ENCODE data around the gene UBE2E3. TPM values are rescaled to one million over a fixed set of nuclear protein-coding genes. Genes with fewer than 3 reads are reported as not detected.

The UBE2E3 gene
- total RNA-seq, 3 donors from 2014 or later: 58.4 to 98.7 (median 77.0) TPM

DNA sequence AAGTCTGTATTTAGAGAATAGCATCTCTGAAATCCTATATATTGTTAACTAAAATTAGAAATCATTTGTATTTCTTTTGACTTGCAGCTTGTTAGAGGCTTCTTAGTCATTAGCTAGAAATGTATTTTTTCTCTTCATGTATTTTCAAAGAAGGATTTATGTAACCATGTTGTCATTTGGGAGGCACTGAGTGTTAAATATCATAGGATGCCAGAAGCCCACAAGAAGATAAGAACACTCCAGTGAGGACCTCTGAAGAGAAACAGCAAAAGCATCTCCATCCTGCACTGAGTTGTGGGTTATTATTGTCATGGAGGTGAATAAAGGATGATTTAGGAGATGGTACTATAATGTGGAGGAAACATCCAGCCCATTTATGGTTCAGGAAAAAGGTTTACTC lies 93.5 kb downstream of the UBE2E3 start:
- no peaks in the 10 kb centered on the region for H3K4me1 ChIP-seq
- H3K27ac ChIP-seq: no peak overlapping the region
- no peaks in the 10 kb centered on the region for H3K9me3 ChIP-seq
- no peaks in the 10 kb centered on the region for H3K36me3 ChIP-seq
- H3K27me3 ChIP-seq: no peaks in the 10 kb centered on the region
- no peak for DNase-seq (ENCODE audit: low spot score in 2 of 2)
- no peak overlapping the region for H3K4me3 ChIP-seq
- intact Hi-C loops (cut with DNase I; ENCODE audit: low total_unique reads): no loop called here
- TF ChIP-seq, protein P1, sequence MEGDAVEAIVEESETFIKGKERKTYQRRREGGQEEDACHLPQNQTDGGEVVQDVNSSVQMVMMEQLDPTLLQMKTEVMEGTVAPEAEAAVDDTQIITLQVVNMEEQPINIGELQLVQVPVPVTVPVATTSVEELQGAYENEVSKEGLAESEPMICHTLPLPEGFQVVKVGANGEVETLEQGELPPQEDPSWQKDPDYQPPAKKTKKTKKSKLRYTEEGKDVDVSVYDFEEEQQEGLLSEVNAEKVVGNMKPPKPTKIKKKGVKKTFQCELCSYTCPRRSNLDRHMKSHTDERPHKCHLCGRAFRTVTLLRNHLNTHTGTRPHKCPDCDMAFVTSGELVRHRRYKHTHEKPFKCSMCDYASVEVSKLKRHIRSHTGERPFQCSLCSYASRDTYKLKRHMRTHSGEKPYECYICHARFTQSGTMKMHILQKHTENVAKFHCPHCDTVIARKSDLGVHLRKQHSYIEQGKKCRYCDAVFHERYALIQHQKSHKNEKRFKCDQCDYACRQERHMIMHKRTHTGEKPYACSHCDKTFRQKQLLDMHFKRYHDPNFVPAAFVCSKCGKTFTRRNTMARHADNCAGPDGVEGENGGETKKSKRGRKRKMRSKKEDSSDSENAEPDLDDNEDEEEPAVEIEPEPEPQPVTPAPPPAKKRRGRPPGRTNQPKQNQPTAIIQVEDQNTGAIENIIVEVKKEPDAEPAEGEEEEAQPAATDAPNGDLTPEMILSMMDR (IDR thresholded peaks at IDR 0.05): no peak
- TF ChIP-seq POLR2A (IDR thresholded peaks at IDR 0.05) (no peak), POLR2AphosphoS5 (IDR thresholded peaks at IDR 0.05) (no peak)

DNA sequence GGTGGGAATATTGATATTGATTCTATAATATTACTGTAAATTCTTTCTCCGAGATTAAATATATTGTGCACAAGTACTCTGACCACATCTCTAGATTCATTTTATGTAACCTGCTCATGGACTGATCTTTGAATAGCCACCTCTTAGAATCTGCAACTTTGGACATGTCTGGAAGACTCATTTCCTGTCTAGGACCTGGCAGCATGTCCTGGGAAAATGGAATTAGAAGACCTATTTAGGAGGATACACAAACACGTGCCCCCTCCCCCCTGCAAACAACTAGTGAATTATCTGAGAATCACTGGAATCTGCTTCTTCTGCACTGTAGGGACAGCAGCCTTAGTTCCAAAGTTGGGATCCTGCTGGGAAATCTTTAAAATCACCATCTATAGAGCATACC lies 94.1 kb downstream of the UBE2E3 start:
- no peaks in the 10 kb centered on the region for H3K27me3 ChIP-seq
- no peaks in the 10 kb centered on the region for H3K9me3 ChIP-seq
- no peak for DNase-seq (ENCODE audit: low spot score in 2 of 2)
- TF ChIP-seq POLR2AphosphoS5 (IDR thresholded peaks at IDR 0.05) (no peak), POLR2A (IDR thresholded peaks at IDR 0.05) (no peak)
- TF ChIP-seq, protein P1 (IDR thresholded peaks at IDR 0.05): no peak
- no peak overlapping the region for H3K4me3 ChIP-seq
- H3K4me1 ChIP-seq: no peaks in the 10 kb centered on the region
- H3K27ac ChIP-seq: no peak overlapping the region
- intact Hi-C loops (cut with DNase I; ENCODE audit: low total_unique reads): no loop called here
- no peaks in the 10 kb centered on the region for H3K36me3 ChIP-seq

DNA sequence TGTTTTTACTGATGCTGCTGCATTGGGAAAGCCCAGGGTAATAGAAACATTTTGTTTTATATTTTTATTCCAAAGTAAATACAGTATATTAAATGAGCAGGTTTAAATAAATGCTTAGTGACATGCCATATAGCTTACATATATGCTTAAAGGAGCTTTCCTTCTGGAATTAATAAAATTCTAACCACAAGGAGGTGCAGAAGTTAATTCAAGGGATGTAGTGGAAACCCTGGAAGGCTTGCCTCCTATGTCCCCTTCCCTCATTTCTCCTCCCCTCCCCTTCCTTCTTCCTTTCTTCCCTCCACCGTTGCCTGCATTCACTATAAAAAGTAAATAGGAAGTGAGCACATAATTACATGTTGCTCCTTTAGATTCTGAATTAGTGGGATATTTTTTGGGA lies 96.3 kb downstream of the UBE2E3 start:
- Histone ChIP-seq H3K36me3 (no peaks in the 10 kb centered on the region), H3K27me3 (no peaks in the 10 kb centered on the region), H3K4me1 (no peaks in the 10 kb centered on the region), H3K27ac (no peak overlapping the region), H3K9me3 (no peaks in the 10 kb centered on the region), H3K4me3 (no peak overlapping the region)
- DNase-seq (ENCODE audit: low spot score in 2 of 2): no peak
- TF ChIP-seq, protein P1 (IDR thresholded peaks at IDR 0.05): no peak
- TF ChIP-seq POLR2AphosphoS5 (IDR thresholded peaks at IDR 0.05) (no peak), POLR2A (IDR thresholded peaks at IDR 0.05) (no peak)
- intact Hi-C loops (cut with DNase I; ENCODE audit: low total_unique reads): no loop called here

DNA sequence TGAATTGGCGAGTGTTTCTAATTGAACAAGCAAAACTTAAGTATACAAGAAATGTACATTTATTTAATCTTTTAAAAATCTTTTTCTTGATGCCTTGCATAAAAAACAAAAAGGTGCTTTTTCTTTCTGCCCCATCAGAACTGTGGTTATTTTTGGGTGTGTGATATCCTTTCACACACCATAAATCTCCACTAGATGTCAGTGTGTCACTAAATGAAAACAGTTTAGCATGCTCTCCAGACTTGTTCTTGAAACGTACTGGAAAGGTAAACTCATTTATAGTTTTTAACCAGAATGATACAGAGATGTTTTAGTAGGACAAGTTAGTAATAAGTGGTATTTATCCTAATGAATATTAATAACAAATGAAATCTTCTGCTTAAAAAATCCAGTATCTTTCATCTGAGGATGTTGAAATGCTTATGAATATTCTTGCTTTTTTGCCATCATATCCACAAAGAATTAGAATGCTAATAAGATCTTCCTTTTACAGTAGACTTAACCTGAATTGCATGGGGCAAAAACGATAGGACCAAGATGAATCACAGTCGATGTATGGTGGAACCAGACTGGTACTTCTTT lies 96.8 kb downstream of the UBE2E3 start:
- no peaks in the 10 kb centered on the region for H3K36me3 ChIP-seq
- H3K4me3 ChIP-seq: no peak overlapping the region
- no peak for TF ChIP-seq POLR2A (IDR thresholded peaks at IDR 0.05)
- TF ChIP-seq, protein P1 (IDR thresholded peaks at IDR 0.05): peak in 2 of 3 donors; percentile 49 to 50
- H3K9me3 ChIP-seq: no peaks in the 10 kb centered on the region
- H3K27ac ChIP-seq: no peak overlapping the region
- no peak for DNase-seq (ENCODE audit: low spot score in 2 of 2)
- no peaks in the 10 kb centered on the region for H3K27me3 ChIP-seq
- no peaks in the 10 kb centered on the region for H3K4me1 ChIP-seq
- intact Hi-C loops (cut with DNase I; ENCODE audit: low total_unique reads): no loop called here

DNA sequence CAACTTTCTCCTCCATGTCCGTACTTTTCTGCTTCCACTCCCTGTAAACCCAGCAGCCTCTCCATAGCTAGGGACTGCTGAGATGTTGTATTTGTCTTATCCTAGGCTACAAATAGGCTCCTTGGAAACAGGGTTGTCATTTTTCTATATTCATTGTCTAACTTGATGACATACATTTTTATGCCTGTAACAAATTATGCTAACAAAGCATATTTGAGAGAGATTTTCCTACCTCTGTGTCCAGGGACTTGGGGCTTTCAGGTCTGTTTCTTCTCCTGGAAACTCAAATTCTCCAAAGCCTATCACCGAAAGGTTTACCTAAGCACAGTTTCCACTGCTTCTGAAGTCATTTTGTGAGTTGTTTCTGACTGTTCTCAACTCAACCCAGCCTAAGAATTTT lies 102.7 kb downstream of the UBE2E3 start:
- no peak overlapping the region for H3K27ac ChIP-seq
- DNase-seq (ENCODE audit: low spot score in 2 of 2): no peak
- intact Hi-C loops (cut with DNase I; ENCODE audit: low total_unique reads): no loop called here
- no peak overlapping the region for H3K4me3 ChIP-seq
- no peaks in the 10 kb centered on the region for H3K27me3 ChIP-seq
- H3K4me1 ChIP-seq: no peaks in the 10 kb centered on the region
- TF ChIP-seq POLR2A (IDR thresholded peaks at IDR 0.05): no peak
- no peak for TF ChIP-seq POLR2AphosphoS5 (IDR thresholded peaks at IDR 0.05)
- TF ChIP-seq, protein P1 (IDR thresholded peaks at IDR 0.05): no peak
- no peaks in the 10 kb centered on the region for H3K9me3 ChIP-seq
- H3K36me3 ChIP-seq: no peaks in the 10 kb centered on the region
